Liver (tissue), 3 donors: ENCODE measurements around the gene NME1.

ENCODE experiments used
- ATF3 ChIP-seq: IDR thresholded peaks from 2 replicates; pipeline ENCODE4 v1.6.1; 2016; ENCODE audit warnings: antibody characterized with exemption
- CTCF ChIP-seq: fragments of 150-350 bp; IDR thresholded peaks from 2 replicates; pipeline ENCODE4 v1.5.1; 2017; ENCODE audit warnings: improper control_type of control experiment, low read depth, low read length; ENCODE audit not compliant: missing input control
- EGR1 ChIP-seq, 2 donors: IDR thresholded peaks; 2 replicates each; pipeline ENCODE4 v1.6.1; 2016 to 2018; ENCODE audit warnings: antibody characterized with exemption in 2 of 2, low read depth in 2 of 2
- FOXA1 ChIP-seq: IDR thresholded peaks from 2 replicates; pipeline ENCODE4 v1.6.1; 2016; ENCODE audit warnings: antibody characterized with exemption
- GABPA ChIP-seq, 2 donors: IDR thresholded peaks in 1 of 2; conservative IDR thresholded peaks in 1 of 2; 2 replicates each; pipeline ENCODE4 v1.6.1; 2016; ENCODE audit warnings: antibody characterized with exemption in 2 of 2, mild to moderate bottlenecking in 1 of 2, moderate library complexity in 1 of 2
- NR2F2 ChIP-seq: IDR thresholded peaks from 2 replicates; pipeline ENCODE4 v1.6.1; 2016; ENCODE audit warnings: antibody characterized with exemption
- RAD21 ChIP-seq, 2 donors: IDR thresholded peaks; 2 replicates each; pipeline ENCODE4 v1.6.1; 2016; ENCODE audit warnings: antibody characterized with exemption in 2 of 2, mild to moderate bottlenecking in 2 of 2
- REST ChIP-seq: IDR thresholded peaks from 2 replicates; pipeline ENCODE4 v1.6.1; 2016; ENCODE audit warnings: antibody characterized with exemption, mild to moderate bottlenecking
- SP1 ChIP-seq: IDR thresholded peaks from 2 replicates; pipeline ENCODE4 v1.6.1; 2018; ENCODE audit warnings: antibody characterized with exemption, mild to moderate bottlenecking
- TAF1 ChIP-seq: conservative IDR thresholded peaks from 2 replicates; pipeline ENCODE4 v1.6.1; 2016; ENCODE audit warnings: antibody characterized with exemption, mild to moderate bottlenecking
- YY1 ChIP-seq: IDR thresholded peaks from 2 replicates; pipeline ENCODE4 v1.6.1; 2016; ENCODE audit warnings: antibody characterized with exemption, mild to moderate bottlenecking
- ZBTB33 ChIP-seq: IDR thresholded peaks from 2 replicates; pipeline ENCODE4 v1.6.1; 2016; ENCODE audit warnings: antibody characterized with exemption
- donor health status: healthy.
- donor health status: healthy.

GRCh38 chr17:51119415-51120356, 33.7 kb upstream of the NME1 start:
- TF ChIP-seq RAD21 (IDR thresholded peaks at IDR 0.05) = peak; percentile 48 to 64
- no peak for TF ChIP-seq SP1
- TF ChIP-seq CTCF = peak; percentile 5
- TF ChIP-seq ATF3 = no peak
- no peak for TF ChIP-seq NR2F2
- TF ChIP-seq REST = peak; percentile 94
- no peak for TF ChIP-seq ZBTB33
- TF ChIP-seq YY1 = no peak
- TF ChIP-seq FOXA1 = no peak
- TF ChIP-seq GABPA (IDR thresholded peaks at IDR 0.05 in 1 of 2, conservative IDR thresholded peaks at IDR 0.05 in 1 of 2) = no peak
- no peak for TF ChIP-seq TAF1
- TF ChIP-seq EGR1 (IDR thresholded peaks at IDR 0.05; ENCODE audit: low read depth in 2 of 2) = no peak
